ENCODE results near the gene DDX46.
"Not testable (repeated sequence)": the region's sequence is repeated elsewhere in the genome, so short reads cannot be mapped to it uniquely, and the experiment has no call there.

The DDX46 gene

DNA sequence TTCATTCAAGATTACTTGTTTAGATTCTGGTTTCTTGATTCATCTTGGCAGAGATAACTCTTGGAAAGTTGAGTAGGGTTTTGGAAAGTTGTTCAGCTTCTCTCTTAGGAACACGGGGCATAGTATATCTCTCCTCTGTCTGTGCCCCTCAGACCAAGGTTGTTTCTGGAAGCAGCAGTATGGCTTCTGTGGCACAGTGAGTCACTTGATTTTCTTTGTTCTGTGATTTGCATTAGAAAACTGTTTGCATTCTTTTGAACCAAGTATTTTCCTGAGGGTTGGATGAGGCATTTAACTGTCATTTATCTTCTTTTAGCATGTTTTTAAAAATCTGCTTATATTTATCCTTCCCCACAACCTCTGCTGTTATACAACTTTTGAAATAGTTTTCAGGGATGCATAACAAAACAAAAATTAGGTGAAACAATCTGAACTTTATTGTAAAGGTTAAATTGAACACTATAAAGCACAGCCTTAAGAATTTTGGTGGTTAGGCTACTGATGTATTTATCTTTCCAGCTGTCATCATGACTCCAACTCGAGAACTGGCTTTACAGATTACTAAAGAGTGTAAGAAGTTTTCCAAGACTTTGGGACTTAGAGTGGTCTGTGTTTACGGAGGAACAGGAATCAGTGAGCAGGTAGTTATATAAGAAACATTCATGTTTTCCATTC, 26.5 kb downstream of the DDX46 start:
- DNase-seq (ENCODE audit: low read depth, low spot score) = no peak

DNA sequence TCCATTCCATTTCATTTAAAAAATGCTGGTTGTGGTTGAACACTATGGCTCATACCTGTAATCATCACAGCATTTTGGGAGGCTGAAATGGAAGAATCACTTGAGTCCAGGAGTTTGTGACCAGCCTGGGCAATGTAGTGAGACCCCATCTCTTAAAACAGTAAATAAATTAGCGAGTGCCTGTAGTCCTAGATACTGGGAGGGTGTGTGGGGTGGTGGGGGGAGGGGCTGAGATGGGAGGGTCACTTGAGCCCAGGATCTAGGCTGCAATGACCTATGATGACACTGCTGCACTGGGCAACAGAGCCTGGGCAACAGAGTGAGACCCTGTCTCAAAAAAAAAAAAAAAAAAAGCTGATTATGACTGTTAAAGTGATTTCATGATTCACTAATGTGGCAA, 29.1 kb downstream of the DDX46 start:
- no peak for DNase-seq (ENCODE audit: low read depth, low spot score)

DNA sequence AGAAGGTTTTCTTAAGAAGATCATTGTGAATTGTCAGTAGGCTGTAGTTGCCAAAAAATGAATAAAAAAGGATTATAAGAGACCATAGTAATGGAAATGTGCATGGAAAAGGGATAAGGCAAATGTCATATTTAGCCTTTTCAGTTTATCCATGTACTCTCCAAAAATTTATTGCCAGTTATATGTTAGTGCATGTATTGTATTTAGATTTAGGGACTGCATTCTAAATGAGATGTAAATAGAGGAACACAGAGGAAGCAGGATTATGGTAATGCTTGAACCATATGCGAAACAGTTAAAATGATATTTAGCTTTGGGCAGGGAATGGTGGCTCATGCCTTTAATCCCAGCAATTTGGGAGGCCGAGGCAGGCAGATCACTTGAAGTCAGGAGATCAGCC, 33.0 kb downstream of the DDX46 start:
- no peak for DNase-seq (ENCODE audit: low read depth, low spot score)

DNA sequence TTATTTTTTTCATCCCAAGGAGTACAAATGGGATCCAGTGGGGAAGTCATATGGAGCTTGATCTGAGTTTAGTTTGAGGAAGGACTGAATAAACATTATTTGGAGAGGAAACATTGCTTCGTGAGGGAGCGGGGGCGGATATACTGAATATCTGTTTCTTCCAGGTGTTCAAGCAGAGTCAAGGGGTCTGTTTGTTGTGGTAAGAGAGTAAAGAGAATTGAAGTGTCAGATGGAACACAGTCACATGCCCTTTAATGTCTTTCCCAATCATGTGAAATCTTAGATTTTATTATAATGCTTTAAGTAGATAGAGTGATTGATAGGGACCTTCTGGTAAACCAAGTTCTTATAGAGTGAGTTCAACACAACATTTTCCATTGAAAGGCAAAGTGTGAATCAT, 33.7 kb downstream of the DDX46 start:
- no peak for DNase-seq (ENCODE audit: low read depth, low spot score)

DNA sequence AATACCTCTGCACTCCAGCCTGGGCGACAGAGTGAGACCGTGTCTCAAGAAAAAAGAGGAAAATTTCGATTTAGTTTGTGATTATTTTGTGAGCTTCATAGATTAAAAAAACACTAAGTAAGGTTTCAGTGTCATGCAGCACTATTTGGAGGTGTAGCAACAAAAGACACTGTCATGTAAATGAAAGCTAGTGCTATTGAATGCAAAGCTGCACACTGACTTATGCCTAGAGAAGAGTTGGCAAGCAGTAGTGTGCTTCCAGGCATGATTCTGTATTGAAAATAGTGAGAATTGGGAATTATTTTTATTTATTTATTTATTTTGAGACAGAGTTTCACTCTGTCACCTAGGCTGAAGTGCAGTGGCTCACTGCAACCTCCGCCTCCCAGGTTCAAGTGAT, 34.5 kb downstream of the DDX46 start:
- no peak for DNase-seq (ENCODE audit: low read depth, low spot score)

DNA sequence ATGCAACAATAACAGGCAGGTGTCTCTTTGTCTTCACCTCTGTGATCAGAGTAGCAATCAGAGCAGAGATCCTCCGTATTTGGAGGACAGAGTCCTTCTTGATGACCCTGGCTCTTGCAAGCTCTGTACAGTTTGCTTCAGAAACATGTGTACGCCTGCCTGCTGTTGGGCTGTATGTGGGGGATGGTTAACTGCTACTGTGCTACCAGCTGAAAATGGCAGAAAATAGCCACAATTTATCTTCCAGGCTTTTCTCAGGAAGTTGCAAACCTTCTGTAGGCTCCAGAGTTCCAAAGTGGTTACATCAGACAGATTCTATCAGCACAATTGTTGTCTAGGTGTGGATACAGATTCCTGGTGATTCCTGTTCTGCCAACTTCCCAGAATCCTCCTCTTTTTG, 35.5 kb downstream of the DDX46 start:
- DNase-seq (ENCODE audit: low read depth, low spot score) = no peak

DNA sequence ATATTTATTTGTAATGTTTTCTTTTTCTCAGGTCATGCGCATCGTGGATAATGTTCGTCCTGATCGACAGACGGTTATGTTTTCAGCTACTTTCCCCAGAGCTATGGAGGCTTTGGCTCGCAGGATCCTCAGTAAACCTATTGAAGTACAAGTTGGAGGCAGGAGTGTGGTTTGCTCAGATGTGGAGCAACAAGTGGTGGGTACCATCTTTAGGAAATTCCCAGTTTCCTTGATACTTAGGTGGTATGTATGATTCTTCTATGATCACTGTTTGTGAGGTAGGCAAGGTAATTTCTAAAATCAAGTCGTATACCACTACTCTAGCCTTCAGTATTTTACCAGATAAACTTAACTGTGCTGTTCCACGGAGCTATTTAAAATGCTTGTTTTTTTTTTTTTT, 36.2 kb downstream of the DDX46 start:
- no peak for DNase-seq (ENCODE audit: low read depth, low spot score)

DNA sequence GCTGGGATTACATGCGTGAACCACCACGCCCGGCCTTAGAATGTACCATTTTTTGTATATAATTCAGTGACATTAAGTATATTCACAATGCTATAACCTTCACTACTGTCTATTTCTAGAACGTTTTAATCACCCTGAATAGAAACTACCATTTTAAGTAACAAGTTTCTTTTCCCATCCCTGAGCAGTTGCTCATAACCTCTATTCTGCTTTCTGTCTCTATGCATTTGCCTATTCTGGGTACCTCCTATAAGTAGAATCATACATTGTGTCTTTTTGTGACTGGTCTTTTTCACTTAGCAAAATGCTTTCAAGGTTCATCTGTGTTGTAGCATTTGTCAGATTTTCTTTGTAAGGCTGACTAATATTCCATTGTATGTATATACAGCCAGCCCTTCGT, 39.9 kb downstream of the DDX46 start:
- DNase-seq (ENCODE audit: low read depth, low spot score) = no peak

DNA sequence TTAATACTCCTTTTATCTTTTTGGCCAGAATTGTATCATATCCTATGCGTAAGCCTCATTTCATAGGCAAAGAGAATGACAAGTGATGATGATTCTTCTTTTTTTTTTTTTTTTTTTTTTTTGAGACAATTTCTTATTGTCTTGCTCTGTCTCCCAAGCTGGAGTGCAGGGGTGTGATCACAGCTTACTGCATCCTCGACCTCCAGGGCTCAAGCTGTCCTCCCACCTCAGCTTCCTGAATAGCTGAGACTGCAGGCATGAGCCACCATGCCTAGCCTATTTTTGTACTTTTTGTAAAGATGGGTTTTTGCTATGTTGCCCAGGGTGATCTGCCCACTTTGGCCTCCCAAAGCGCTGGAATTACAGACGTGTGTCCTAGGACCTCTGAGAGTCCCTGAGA, 45.2 kb downstream of the DDX46 start:
- DNase-seq (ENCODE audit: low read depth, low spot score) = no peak

DNA sequence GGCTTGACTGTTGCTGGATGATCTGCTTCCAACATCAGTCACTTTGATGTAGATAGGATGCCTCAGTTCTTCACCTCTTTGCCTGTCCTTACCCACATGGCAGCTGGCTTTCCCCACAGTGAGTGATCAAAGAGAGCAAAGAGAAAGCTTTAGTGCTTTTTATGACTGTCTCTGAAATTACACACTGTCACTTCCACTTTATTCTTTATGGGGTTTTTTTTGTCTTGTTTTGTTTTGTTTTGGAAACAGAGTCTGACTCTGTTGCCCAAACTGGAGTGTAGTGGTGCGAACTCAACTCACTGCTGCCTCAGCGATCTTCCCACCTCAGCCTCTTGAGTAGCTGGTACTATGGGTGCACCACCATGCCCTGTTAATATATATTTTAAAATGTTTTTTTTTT, 54.8 kb downstream of the DDX46 start:
- no peak for DNase-seq (ENCODE audit: low read depth, low spot score)

DNA sequence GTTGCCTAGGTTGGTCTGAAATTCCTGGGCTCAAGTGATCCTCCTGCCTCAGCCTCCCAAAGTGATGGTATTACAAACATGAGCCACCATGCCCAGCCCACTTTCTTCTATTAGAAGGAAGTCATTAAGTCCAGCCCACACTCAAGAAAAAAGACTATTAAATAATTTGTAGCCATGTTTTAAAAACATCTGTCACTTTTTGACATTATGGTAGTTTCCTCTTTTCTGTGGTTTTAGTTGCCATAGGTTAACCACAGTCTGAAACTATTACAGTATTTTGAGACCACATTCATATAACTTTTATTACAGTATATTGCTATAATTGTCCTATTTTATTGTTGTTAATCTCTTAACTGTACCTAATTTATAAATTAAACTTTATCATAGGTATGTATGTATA, 55.2 kb downstream of the DDX46 start:
- DNase-seq (ENCODE audit: low read depth, low spot score) = no peak

DNA sequence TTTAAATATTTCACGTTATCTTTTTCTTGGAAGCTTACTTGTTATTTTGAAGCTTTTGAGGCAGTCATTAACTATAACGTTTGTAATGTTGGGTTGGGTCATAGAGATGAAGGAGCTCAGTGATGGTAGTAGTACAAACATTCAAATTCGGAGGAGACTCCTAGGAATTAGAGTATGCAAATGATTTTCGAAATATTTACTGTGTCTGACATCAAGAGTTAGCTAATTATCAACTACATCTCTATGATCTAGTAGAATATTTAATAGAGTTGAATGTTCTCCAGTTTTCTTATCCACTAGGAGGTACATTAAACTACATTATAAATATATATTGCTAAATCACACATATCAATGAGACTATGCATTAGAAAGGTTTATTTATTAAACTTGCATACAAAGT, 58.4 kb downstream of the DDX46 start:
- DNase-seq (ENCODE audit: low read depth, low spot score) = no peak

DNA sequence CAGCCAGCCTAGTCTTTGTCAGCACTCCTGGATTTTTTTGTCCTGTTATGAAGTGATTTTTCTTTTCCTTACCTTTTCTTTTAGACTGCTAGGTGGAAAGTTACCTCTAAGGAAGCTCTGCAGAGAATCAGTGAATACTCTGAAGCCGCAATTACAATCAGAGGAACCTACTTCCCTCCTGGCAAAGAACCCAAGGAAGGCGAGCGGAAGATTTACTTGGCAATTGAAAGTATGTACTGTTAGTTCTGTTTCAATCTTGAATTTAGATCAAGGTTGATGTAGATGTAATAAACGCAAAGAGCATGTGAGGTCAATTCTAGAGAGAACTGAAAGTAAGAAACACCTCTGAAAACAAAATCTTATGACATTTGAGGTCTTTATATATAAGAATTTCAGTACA, 60.2 kb downstream of the DDX46 start:
- no peak for DNase-seq (ENCODE audit: low read depth, low spot score)

DNA sequence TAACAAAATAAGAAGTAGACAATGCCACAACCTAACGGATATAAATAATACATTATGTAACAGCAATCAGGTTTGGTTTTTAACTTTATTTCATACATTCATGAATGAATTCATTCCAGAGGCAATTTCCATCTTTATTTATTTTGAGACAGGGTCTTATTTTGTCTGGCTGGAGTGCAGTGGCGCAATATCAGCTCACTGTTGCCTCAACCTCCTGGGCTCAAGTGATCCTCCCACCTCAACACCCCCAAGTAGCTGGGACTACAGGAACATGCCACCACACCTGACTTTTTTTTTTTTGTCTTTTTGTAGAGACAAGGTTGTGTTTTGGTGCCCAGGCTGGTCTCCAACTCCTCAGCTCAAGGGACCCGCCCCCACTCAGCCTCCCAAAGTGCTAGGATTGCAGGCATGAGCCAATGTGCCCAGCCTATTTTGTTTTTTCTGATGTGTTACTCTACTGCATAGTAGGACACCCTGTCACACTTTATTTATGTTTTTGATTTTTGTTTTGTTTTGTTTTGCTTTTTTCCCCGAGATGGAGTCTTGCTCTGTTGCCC, 60.9 kb downstream of the DDX46 start:
- DNase-seq (ENCODE audit: low read depth, low spot score) = no peak

DNA sequence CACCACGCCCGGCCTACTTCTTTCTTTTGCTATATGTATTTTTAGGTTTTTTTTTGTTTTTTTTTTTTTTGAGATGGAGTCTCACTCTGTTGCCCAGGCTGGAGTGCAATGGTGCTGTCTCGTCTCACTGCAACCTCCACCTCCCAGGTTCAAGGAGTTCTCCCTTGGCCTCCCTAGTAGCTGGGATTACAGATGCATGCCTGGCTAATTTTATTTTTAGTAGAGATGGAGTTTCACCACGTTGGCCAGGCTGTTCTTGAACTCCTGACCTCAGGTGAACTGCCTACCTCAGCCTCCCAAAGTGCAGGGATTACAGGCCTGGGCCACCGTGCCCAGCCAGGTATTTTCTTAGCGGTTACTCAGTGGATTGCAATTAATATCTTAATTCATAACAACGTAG, 63.3 kb downstream of the DDX46 start:
- DNase-seq (ENCODE audit: low read depth, low spot score) = no peak

DNA sequence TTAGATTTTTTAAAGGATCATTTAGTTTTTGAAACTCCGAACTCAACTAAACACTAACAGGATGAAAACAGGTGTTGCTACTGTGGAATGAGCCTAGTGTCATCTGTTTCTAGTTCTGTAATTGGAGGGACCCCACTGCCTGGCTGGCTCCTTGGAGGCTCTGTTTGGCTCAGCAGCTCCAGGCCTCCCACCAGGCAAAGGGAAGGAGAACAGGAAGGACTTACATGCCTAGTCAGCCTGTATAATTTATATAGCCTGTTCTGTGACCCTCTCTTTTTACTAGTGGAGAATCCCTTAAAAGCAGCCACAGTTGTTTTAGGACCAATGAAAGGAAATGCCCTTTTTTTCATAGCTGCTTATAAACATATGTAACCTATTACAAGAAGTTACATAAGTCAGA, 66.1 kb downstream of the DDX46 start:
- no peak for DNase-seq (ENCODE audit: low read depth, low spot score)

DNA sequence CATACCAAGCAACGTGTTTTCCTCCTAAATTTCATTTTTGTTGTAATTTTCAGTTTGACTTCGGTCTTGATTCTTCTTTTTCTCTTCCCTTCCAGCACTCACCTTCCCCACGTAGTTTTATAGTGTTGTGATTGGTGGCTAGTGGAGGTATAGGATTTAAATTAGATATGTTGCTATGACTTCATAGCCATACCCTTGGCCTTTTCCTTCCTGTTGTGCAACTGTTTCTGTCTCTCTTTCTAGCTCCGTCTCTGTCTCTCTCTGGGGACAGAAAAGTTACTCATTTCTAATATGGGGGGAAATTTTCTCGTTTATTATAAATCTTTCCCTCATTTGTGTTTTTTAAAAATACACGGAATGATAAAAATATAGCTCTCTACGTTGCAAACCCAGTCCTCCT, 66.6 kb downstream of the DDX46 start:
- DNase-seq (ENCODE audit: low read depth, low spot score) = no peak

DNA sequence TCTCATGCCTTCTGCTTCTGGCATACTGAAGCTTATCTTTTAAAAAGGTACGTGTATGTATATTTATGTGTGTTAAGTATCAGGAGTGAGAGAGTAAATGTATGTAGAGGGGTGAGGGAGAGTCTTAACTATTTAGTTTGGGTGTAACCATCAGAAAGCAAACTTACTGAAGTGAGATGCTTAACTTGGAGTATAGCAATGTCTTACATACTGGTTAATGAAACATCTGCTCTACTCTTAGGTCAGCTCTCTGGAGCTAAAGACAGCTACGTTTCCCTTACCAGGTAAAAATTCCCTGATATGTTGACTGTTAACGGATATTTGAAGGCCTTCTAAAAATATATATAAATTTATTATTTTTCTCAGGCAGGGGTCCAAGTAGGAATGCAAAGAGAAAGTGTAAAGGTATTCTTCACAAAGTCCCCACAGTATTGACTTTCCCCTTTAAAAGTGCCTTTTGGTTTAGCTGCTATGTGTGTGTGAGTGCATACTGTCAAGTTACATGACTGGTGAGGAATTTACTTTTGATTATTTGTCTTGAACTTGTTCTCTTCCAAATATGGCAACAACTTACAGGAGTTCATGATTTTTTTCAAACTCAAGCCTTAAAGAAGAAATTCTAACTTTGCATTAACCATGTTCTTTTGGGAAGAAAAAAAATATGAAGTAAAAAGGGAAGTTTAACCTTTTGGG, 74.9 kb downstream of the DDX46 start:
- no peak for DNase-seq (ENCODE audit: low read depth, low spot score)

DNA sequence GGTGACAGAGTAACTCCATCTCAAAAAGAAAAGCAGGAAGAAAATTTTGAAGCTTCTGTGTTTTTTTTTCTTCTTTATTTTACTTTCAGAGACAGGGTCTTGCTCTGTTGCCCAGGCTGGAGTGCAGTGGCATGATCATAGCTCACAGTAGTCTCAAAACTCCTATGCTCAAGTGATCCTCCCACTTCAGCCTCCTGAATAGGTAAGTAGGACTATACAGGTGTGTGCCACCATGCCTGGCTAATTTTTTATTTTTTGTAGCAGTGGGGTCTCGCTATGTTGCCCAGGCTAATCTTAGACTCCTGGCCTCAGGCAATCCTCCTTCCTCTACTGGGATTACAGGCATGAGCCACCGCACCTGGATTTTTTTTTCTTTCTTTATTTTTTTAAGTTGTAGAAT, 77.0 kb downstream of the DDX46 start:
- no peak for DNase-seq (ENCODE audit: low read depth, low spot score)

DNA sequence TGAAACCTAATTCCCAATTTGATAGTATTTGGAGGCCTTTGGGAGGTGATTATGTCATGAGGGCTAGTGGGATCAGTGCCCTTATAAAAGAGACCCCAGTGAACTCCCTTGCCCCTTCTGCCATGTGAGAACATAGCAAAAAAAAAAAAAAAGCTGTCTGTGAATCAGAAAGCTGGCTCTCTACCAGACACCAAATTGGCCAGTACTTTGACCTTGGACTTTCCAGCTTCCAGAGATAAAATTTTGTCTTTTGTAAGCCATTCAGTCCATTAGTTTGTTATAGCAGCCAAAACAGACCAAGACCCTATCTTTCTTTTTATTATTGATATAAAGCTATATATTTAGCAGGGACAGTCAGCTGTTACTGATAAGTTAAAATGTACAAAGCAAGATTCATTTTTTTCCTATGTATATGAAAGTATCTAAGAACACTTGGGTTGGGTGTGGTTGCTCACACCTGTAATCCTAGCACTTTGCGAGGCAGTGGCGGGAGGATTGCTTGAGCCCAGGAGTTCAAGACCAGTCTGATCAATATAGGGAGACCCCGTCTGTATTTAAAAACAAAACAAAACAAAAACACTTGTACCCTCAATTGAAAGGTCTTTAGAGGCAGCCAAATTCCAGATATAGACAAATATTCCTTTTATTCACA, 79.1 kb downstream of the DDX46 start:
- DNase-seq (ENCODE audit: low read depth, low spot score) = no peak

DNA sequence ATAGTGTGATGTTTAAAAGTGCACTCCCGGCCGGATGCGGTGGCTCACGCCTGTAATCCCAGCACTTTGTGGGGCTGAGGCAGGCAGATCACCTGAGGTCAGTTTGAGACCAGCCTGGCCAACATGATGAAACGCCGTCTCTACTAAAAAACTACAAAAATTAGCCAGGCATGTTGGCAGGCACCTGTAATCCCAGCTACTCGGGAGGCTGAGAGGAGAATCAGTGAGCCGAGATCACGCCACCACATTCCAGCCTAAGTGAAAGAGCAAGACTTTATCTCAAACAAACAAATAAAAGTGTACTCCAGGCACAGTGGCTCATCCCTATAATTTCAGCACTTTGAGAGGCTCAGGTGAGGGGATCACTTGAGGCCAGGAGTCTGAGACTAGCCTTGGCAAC, 79.8 kb downstream of the DDX46 start:
- DNase-seq (ENCODE audit: low read depth, low spot score) = not testable (repeated sequence)

DNA sequence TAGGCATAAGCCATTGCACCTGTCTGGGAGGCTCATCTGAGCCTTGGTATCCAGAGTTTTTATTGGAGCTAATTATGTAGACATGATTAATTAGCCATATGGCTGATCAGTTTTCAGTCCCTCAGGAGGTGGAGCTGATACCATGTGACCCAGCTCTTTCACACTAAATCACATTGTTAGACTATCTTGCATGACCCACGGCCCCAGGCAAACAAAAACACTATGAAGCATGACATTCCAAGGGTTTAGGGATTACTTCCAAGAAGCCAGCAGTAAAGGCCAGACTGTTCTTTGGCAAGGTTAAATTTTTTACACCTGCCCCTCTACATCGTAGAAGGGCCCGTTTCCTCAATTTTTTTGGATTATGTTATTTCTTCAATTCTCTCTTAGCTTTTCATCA, 82.2 kb downstream of the DDX46 start:
- DNase-seq (ENCODE audit: low read depth, low spot score) = no peak

DNA sequence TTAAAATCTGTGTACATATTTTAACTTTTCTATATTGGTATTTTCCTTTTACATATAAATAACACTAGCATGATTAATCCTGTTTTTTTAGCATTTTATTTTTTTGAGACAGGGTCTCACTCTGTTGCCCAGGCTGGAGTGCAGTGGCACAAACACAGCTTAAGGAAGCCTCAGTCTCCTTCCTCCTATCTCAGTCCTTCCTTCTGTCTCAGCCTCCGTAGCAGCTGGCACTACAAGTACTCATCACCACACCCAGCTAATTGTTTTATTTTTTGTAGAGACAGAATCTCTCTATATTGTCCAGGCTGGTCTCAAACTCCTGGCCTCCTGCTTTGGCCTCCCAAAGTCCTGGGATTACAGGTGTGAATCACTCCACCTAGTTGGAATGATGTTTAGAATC, 85.7 kb downstream of the DDX46 start:
- DNase-seq (ENCODE audit: low read depth, low spot score) = no peak
